Activated naive CD4-positive, alpha-beta T cell treated with anti-CD3 and anti-CD28 coated beads for 36 hours (primary cell): ENCODE results near the gene OR1A2. TPM values are rescaled to one million over a fixed set of nuclear protein-coding genes. Genes with fewer than 3 reads are reported as not detected.
"Not testable (repeated sequence)": the region's sequence is repeated elsewhere in the genome, so short reads cannot be mapped to it uniquely, and the experiment has no call there.

Experiments used
- CTCF ChIA-PET: fragments of 350-600 bp; sonication (Branson Sonifier 250); formaldehyde crosslinking; loops from one replicate; lab custom pipeline; 2021; ENCODE audit warnings: antibody characterized with exemption; lab: Charles Lee
- DNase-seq: peaks from one replicate; pipeline ENCODE4 v3.0.0-alpha.2; 2020
- H3K27ac Mint-ChIP-seq: one replicate; pipeline ENCODE4 v1.8.0; 2021; ENCODE audit warnings: mild to moderate bottlenecking, mixed read lengths
- H3K27me3 Mint-ChIP-seq: one replicate; pipeline ENCODE4 v1.8.0; 2021; ENCODE audit warnings: low read depth, mixed read lengths
- H3K36me3 Mint-ChIP-seq: one replicate; pipeline ENCODE4 v1.8.0; 2021; ENCODE audit warnings: low read depth, mixed read lengths
- H3K4me1 Mint-ChIP-seq: one replicate; pipeline ENCODE4 v1.8.0; 2021; ENCODE audit warnings: low read depth, mixed read lengths
- H3K4me3 Mint-ChIP-seq: one replicate; pipeline ENCODE4 v1.8.0; 2021; ENCODE audit warnings: mild to moderate bottlenecking, moderate library complexity, mixed read lengths
- H3K9me3 Mint-ChIP-seq: one replicate; pipeline ENCODE4 v1.8.0; 2021; ENCODE audit warnings: mixed read lengths
- intact Hi-C: fragments of 100-400 bp; cut with micrococcal nuclease; formaldehyde crosslinking; loops from one replicate; pipeline ENCODE4 v1.15.1; 2023
- total RNA-seq, 2 experiments: library from RNA; stranded (reverse); gene quantifications; one replicate each; pipeline ENCODE4 v1.2.3, GENCODE V29; 2021

The OR1A2 gene
- total RNA-seq, 2 experiments from 2014 or later = not detected

GRCh38 chr17:3238685-3239084 is 41.4 kb downstream of the OR1A2 start:
- H3K27me3 Mint-ChIP-seq, H3K27ac Mint-ChIP-seq, H3K36me3 Mint-ChIP-seq, CTCF ChIA-PET, DNase-seq, intact Hi-C loops, H3K4me3 Mint-ChIP-seq, H3K9me3 Mint-ChIP-seq, H3K4me1 Mint-ChIP-seq: not testable (repeated sequence)

DNA sequence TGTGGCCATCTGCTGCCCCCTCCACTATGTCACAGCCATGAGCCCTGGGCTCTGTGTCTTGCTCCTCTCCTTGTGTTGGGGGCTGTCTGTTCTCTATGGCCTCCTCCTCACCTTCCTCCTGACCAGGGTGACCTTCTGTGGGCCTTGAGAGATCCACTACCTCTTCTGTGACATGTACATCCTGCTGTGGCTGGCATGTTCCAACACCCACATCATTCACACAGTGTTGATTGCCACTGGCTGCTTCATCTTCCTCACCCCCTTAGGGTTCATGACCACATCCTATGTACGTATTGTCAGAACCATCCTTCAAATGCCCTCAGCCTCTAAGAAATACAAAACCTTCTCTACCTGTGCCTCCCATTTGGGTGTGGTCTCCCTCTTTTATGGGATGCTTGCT is 43.7 kb downstream of the OR1A2 start:
- H3K4me3 Mint-ChIP-seq, H3K36me3 Mint-ChIP-seq, intact Hi-C loops, CTCF ChIA-PET, H3K27ac Mint-ChIP-seq, H3K9me3 Mint-ChIP-seq, H3K27me3 Mint-ChIP-seq, DNase-seq, H3K4me1 Mint-ChIP-seq: not testable (repeated sequence)

DNA sequence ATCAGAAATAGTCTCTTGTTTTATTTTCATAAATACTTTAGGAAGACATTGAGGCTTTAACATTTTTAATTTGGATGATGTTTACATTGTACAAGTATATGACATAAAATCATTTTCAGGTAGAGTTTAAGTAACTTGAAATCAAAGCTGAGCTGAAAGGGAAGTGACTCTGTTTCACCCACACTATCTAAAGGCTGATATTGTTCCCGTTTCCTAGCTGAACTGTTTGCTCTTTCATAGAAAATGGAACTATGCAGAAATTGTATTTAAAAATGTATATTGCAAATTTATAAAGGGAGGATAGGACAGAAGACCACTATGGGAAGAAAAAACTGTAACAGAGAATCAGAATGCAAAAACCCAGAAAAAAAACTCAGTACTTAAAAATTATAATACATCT is 47.5 kb downstream of the OR1A2 start:
- H3K27ac Mint-ChIP-seq, intact Hi-C loops, CTCF ChIA-PET: not testable (repeated sequence)

More for the DNA sequence above, 47.5 kb downstream of the OR1A2 start:
- H3K36me3 Mint-ChIP-seq, DNase-seq, H3K9me3 Mint-ChIP-seq, H3K27me3 Mint-ChIP-seq, H3K4me3 Mint-ChIP-seq, H3K4me1 Mint-ChIP-seq: not testable (repeated sequence)

Other genes starting within 250 kb of the OR1A2 start
- not detected for gene OR1D5, start 133.9 kb upstream of the OR1A2 start, total RNA-seq
- not detected for gene OR1D2, start 93.1 kb upstream of the OR1A2 start, total RNA-seq
- gene OR1G1, start 70.0 kb upstream of the OR1A2 start, total RNA-seq = not detected
- gene OR1A1, start 10.1 kb downstream of the OR1A2 start, total RNA-seq = not detected
- gene OR3A1, start 100.8 kb downstream of the OR1A2 start, total RNA-seq = under 1 TPM in 1 of 2 experiments, not detected in 1; 0.12 TPM
- 1 to 10 TPM; 2.6 to 3.0 TPM for gene OR3A2, start 188.8 kb downstream of the OR1A2 start, total RNA-seq
- not detected for gene OR1E1, start 200.9 kb downstream of the OR1A2 start, total RNA-seq
- not detected for gene OR3A3, start 213.9 kb downstream of the OR1A2 start, total RNA-seq
- not detected for gene OR1E2, start 236.3 kb downstream of the OR1A2 start, total RNA-seq